ENCODE measurements around the gene CD74.

CD74 gene

DNA sequence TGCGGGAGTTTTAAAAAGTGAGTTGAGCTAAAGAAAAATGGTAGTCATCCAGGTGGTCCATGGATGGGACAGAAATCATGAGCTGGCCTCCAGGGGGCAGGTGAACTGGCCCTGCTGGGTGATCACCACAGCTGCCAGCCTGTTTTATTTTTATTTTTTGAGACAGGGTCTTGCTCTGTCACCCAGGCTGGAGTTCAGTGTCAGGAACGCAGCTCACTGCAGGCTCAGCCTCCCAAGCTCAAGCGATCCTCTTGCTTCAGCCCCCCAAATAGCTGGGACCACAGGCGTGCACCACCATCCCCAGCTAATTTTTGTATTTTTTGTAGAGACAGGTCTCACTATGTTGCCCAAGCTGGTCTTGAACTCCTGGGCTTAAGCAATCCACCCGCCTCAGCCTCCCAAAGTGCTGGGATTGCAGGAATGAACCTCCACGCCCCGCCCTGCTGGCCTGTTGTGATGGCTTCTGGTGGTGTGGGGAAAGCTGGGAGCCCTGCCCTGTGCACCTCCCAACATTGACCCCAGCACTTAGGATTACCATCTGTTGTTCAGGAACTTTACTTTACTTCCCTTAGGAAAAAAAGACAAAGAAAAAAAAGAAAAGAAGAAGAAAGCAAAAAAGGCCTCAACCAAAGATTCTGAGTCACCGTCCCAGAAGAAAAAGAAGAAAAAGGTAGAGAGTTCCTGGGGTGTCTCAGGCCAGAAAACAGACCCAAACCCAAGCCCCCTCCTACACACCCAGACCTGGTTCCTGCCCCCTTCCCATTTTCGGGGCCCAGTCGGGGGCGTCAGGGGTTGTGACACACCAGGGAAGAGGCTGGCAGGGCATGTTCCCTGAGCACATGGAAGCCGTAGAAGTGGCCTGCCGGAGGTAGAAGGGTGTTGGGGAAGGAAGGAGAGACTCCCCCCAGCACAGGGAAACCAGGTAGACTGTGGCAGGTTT lies 14.7 kb downstream of the CD74 start:
- no peak for DNase-seq (ENCODE audit: low read depth in 1 of 2, low spot score in 1 of 2)

- DNase-seq (ENCODE audit: low read depth in 1 of 2, low spot score in 1 of 2) = no peak
Observed at GRCh38 chr5:150397146-150397781, 15.4 kb downstream of the CD74 start.

- DNase-seq (ENCODE audit: low read depth in 1 of 2, low spot score in 1 of 2) = no peak
Observed at GRCh38 chr5:150396267-150396666, 16.4 kb downstream of the CD74 start.

GRCh38 chr5:150395688-150395975 lies 17.1 kb downstream of the CD74 start:
- no peak for DNase-seq (ENCODE audit: low read depth in 1 of 2, low spot score in 1 of 2)

DNA sequence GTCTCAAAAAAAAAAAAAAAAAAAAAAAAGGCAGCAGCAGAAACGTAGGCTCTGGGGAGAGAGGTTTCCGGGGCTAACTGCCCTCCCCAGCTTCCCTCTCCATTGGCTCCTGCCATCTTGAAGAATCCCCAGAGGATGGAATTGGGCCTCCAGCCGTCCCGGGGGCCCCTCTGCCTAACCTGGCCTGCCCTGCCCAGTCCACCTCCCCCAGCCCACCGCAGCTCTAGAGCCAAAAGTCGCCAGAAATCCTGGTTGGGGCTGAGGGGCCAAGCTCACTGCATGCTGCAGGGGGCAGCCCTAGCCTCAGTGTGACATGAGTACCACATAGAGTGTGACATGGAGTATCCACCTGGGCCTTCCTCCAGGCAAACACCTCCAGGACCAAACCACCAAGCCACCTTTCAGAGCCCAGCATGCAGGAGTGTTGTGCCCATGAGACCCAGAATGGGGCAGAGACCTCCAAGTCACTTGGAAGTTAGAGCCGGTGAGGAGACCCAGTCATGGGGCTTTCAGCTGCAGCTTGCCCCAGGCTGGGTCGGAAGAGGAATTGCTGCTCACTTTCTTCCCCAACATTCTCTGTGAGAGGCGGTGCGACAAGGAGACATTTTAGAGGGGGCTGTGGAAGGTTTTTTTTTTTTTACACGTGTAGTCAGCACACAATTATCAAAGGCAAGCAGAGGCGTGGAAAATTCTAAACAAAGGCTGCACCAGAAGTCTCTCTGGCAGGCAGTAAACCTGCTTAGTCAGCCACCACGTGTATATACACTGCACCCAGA lies 17.6 kb downstream of the CD74 start:
- DNase-seq (ENCODE audit: low read depth in 1 of 2, low spot score in 1 of 2) = no peak

- no peak for DNase-seq (ENCODE audit: low read depth in 1 of 2, low spot score in 1 of 2)
Observed at GRCh38 chr5:150394131-150394530, 18.6 kb downstream of the CD74 start.

DNA sequence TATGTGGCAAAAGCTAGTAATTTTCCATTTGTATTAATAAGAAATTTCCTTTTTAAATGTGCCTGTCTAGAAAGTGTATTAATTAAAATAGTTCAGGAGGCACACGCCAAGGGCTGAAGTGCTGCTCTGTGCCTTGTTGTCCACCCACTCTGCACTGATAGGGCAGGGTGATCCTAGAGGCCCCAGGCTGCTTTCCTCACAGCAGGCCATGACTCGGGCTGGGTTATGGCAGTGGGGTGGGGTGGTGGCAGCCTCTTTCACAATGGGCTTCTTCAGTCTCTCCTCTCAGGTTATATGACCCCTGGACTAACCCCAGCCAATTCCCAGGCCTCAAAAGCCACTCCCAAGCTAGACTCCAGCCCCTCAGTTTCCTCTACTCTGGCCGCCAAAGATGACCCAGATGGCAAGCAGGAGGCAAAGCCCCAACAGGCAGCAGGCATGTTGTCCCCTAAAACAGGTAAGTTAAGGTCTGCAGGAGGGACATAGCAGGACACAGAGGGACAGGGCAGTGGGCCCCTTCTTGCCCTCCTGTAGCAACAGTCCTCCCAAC lies 19.5 kb downstream of the CD74 start:
- DNase-seq (ENCODE audit: low read depth in 1 of 2, low spot score in 1 of 2) = no peak

- no peak for DNase-seq (ENCODE audit: low read depth in 1 of 2, low spot score in 1 of 2)
Observed at GRCh38 chr5:150392680-150393079, 20.0 kb downstream of the CD74 start.

DNA sequence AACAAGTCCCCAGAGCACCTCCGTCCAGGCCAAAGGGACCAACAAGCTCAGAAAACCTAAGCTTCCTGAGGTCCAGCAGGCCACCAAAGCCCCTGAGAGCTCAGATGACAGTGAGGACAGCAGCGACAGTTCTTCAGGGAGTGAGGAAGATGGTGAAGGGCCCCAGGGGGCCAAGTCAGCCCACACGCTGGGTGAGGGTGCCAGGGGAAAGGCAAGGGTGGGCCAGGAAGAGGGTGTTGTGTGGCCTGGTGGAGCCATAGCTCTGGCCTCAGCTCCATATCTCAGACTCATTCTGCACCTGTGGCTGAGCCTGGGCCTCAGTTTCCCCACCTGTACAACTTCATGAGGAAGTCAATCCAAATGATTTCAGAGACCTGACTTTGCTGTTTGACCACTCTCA lies 20.7 kb downstream of the CD74 start:
- DNase-seq (ENCODE audit: low read depth in 1 of 2, low spot score in 1 of 2) = no peak

GRCh38 chr5:150391064-150391834 lies 21.5 kb downstream of the CD74 start:
- no peak for DNase-seq (ENCODE audit: low read depth in 1 of 2, low spot score in 1 of 2)

DNA sequence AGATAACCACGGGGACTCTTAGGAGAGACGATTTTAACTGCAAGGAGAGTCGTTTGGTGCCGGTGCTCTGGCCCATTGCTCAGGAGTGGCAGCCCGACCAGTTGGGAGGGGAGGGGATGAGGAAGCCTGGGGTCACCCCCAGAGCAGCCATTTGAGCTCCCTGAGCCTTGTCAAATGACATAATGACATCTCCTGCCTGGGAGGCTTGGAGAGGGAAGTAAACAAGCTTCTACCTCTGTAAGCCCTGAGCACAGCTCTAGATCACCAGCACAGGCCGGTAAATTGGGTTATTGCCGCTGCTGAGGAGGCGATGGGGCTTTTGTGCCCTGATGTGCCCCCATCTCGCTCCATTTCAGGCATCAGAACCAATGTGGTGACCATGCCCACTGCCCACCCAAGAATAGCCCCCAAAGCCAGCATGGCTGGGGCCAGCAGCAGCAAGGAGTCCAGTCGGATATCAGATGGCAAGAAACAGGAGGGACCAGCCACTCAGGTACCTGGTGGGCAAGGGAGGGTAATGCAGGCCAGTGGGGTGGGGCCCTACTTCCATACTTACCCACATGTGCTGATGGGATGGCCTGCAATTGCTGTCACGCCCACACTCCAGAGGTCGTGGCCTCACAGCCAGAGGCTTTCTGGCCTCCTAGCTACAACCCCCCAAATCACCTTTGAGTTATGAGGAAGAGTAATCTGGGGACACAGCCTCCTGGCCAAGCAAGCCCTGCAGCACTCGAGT lies 23.0 kb downstream of the CD74 start:
- DNase-seq (ENCODE audit: low read depth in 1 of 2, low spot score in 1 of 2) = no peak

- DNase-seq (ENCODE audit: low read depth in 1 of 2, low spot score in 1 of 2) = no peak
Observed at GRCh38 chr5:150386024-150386855, 26.5 kb downstream of the CD74 start.

DNA sequence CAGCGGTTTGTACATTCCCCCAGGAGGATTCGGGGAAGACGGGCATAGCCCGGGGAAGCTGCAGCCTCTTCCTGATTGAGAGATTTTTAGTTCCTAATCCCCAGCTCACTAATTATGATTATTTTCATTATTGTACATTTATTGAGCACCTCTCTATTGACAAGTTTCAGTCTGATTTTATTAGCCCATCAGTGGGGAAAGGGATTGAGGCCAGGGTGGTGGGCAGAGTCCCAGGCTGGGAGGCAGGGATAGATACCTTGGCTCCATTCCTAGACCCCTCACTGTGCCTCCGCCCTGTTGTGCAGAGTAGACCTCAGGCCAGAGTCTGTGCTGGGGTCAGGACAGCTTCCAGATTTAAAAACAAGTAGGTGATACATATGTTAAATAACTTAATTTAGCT lies 28.0 kb downstream of the CD74 start:
- DNase-seq (ENCODE audit: low read depth in 1 of 2, low spot score in 1 of 2) = no peak

DNA sequence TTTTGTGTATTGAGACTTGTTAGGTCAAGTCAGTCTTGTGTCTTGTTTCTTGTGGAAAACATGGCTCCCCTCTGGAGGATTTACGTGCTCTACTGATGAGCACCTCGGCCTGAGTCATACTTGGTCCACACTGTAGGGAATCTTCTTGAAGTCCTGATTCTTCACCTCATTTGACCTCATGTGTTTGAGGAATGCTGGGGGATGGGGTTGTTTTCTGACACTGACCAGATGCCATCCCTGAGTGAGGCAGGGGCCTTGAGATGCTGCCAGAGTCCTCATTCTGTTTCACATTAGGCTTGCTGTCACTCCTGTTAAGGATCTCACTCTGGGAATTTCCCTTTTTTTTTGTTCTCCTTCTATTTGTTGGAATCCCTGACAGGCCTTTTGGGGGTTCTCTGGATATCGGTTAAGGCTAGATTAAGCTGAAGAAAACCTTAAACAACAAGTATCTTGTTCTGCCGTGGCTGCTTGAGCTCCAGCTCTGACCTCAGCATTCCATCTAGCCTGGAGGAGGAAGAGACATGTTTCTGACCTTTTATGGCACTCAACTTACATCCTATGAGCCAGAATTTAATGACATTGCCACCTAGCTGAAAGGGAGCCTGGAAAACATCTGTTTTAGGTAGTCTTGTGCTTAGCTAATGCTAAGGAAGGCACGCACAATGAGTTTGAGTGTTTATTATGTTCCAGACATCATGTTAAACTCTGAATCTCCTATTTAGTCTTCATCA lies 34.6 kb downstream of the CD74 start:
- DNase-seq (ENCODE audit: low read depth in 1 of 2, low spot score in 1 of 2) = no peak

GRCh38 chr5:150376799-150377771 lies 35.6 kb downstream of the CD74 start:
- DNase-seq (ENCODE audit: low read depth in 1 of 2, low spot score in 1 of 2) = no peak

- DNase-seq (ENCODE audit: low read depth in 1 of 2, low spot score in 1 of 2) = no peak
Observed at GRCh38 chr5:150374651-150375050, 38.1 kb downstream of the CD74 start.

DNA sequence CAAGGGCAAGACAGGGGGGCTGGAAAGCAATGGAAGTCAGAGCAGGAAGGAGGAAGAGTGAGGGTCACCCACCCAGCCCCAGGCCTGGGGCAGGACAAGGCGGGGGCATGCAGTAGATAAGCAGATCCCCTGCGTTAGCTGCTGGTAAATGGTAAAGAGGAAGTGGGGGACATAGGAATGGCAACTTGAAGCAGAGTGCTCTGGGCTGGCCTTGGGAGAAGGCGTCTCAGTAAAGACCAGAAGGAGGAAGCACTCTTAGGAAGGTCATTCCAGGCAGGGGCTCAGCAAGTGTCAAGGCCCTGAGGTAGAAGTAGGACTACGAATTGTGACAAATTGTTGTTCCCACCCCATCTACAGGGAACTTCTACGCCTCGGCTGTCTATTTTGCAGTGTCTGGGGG lies 40.1 kb downstream of the CD74 start:
- DNase-seq (ENCODE audit: low read depth in 1 of 2, low spot score in 1 of 2) = no peak

DNA sequence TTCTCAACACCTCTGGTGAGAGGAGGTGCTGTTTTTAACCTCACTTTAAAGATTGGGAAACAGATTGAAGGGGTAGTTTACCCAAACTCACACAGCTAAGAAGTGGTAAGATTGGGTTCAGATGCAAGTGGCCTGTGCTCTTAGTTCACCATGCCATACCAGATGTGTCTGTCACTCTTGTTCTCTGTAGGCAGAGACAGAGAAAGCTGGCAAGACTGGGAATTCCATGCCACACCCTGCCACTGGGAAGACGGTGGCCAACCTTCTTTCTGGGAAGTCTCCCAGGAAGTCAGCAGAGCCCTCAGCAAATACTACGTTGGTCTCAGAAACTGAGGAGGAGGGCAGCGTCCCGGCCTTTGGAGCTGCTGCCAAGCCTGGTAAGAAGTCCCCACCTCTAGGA lies 44.2 kb downstream of the CD74 start:
- no peak for DNase-seq (ENCODE audit: low read depth in 1 of 2, low spot score in 1 of 2)

All from stimulated activated CD4-positive, alpha-beta T cell treated with anti-CD3 and anti-CD28 coated beads, Interleukin-15, amount 100 ng/mL, for 1 hour (primary cell).